ENCODE data around the gene STIP1.

The STIP1 gene

DNA sequence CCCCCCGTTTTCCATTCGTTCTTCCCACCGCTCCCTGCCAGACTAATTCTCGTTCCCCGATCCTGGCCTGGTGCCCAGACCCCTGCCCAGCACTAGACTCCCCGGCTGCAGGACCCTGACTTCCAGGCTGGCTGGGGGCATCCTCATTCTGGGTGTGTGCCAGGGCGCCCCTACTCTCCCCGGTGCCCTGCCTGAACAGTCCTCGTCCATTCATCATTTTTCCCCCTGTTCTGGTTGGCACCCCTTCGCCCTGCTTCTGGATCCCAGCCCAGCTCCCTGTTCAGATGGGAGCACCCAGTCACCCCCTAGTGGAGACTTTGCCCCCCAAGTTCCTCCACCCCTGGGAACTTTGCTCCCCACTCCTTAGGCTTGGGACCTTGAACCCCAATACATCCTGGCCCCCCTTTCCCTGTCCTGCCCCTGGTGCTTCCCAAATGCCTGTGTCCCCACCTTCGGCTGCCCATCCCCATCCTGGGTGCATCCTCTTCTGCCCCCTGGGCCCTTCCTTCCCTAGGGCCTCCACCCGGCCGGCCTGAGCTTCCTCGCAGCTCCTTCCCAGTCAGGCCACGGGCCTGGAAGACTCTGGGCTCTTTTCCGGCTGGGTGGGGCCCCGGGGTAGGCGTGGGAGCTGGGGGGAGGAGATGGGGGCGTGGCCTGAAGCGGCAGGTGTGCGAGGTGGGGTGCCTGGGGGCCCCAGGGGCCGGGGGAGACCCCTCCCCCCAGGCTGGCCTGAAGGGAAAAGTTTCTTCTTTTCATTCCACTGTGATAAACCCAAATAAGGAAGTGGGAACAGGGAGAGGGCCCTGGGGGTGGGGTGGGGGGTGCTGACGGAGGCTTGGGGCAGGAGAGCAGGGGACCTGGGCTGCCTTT is 66.3 kb downstream of the STIP1 start:
- peak in 2 of 3 experiments; percentile 31 to 47 for DNase-seq

DNA sequence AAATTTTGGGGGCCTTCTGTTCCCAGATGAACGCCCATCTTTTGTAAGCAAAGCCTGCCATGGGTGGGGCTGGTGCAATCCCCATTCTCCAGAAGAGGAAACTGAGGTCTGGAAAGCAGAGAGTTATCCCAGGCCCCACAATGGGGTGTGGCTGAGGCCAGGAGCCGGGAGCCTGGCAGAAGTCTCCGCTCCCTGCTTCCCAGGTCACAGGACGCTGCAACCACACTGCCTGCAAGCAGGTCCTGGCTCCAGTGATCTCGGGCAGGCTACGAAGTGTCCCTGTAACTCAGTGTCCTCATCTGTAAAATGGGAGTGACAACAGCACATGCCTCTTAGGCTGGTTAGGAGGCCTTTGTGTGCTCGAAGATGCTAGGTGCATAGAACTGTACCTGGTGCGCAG is 67.1 kb downstream of the STIP1 start:
- no peak for DNase-seq

DNA sequence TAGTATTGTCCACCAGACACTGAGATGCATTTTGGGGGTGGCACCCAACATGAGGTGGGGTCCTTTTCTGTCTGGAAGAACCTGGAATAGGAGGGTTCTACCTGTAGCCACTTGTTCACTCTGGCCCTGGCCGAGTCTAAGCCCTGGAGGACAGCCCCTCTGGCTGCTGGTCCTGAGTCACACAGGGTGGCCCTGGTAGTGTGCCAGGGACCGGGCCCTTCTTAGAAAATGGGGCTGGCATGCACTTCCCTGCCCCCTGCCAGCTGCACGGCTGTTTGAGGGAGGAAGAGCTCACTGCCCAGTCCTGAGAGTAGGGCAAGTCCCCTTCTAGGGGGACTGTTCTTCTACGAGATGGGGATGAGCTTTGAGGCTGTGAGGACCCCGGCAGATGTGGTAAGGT is 67.5 kb downstream of the STIP1 start:
- no peak for DNase-seq
